Measurements from ENCODE around the gene TBX18.

TBX18 gene

GRCh38 chr6:84743616-84744015 is 20.8 kb downstream of the TBX18 start:
- Histone ChIP-seq H3K27ac (no peak overlapping the region), H3K4me3 (ENCODE audit: low read depth in 1 of 2, low read length in 1 of 2) (no peak overlapping the region), H3K9me3 (no peaks in the 10 kb centered on the region), H3K4me1 (ENCODE audit: control insufficient read depth in 1 of 2, insufficient read depth in 1 of 2, low read depth in 1 of 2, low read length in 1 of 2) (no peaks in the 10 kb centered on the region), H3K27me3 (no peaks in the 10 kb centered on the region), H3K36me3 (no peaks in the 10 kb centered on the region)
- no peak for TF ChIP-seq CTCF (IDR thresholded peaks at IDR 0.05)

DNA sequence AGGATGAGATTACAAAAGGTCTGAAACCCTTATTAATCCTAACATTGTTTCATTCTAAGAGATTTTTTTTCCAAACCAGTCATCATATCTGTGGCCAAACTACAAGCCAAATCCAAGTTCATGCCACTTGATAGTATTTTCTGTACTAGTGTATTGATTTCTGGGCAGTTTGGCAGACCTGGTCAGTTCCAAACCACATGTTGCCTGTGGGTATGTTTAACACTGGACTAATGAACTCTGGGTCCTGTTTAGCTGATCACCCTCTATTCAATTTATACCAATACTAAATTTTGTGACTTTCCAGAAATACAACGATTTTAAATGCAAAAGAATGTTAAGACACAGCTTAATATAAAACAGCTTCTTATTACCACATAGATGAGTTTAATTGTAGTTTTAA is 24.0 kb downstream of the TBX18 start:
- Histone ChIP-seq H3K36me3 (no peaks in the 10 kb centered on the region), H3K27me3 (no peaks in the 10 kb centered on the region), H3K4me1 (ENCODE audit: control insufficient read depth in 1 of 2, insufficient read depth in 1 of 2, low read depth in 1 of 2, low read length in 1 of 2) (no peaks in the 10 kb centered on the region), H3K9me3 (no peaks in the 10 kb centered on the region), H3K27ac (no peak overlapping the region), H3K4me3 (ENCODE audit: low read depth in 1 of 2, low read length in 1 of 2) (no peak overlapping the region)
- TF ChIP-seq CTCF (IDR thresholded peaks at IDR 0.05): no peak

DNA sequence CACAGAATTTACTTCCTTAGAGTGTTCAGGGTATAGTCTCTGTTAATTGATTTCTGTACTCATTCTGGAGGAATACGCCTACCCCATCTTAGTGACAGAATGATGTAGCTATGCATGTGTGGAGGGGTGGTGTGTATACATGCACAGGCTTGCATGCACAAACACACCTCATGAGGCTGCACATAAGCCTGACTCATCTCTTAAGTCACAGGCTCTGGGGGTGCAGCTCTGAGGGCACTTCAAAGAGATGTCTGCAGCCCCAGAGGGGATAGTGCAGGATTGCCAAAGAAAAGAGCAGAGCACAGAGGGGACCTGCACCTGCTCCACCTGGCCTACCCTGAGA is 24.6 kb downstream of the TBX18 start:
- Histone ChIP-seq H3K9me3 (no peaks in the 10 kb centered on the region), H3K4me1 (ENCODE audit: control insufficient read depth in 1 of 2, insufficient read depth in 1 of 2, low read depth in 1 of 2, low read length in 1 of 2) (no peaks in the 10 kb centered on the region), H3K36me3 (no peaks in the 10 kb centered on the region), H3K4me3 (ENCODE audit: low read depth in 1 of 2, low read length in 1 of 2) (no peak overlapping the region), H3K27me3 (no peaks in the 10 kb centered on the region), H3K27ac (no peak overlapping the region)
- no peak for TF ChIP-seq CTCF (IDR thresholded peaks at IDR 0.05)

GRCh38 chr6:84738996-84739865 is 25.2 kb downstream of the TBX18 start:
- no peaks in the 10 kb centered on the region for H3K36me3 ChIP-seq
- no peak overlapping the region for H3K27ac ChIP-seq
- H3K9me3 ChIP-seq: no peaks in the 10 kb centered on the region
- H3K4me1 ChIP-seq (ENCODE audit: control insufficient read depth in 1 of 2, insufficient read depth in 1 of 2, low read depth in 1 of 2, low read length in 1 of 2): no peaks in the 10 kb centered on the region
- no peak overlapping the region for H3K4me3 ChIP-seq (ENCODE audit: low read depth in 1 of 2, low read length in 1 of 2)
- no peak for TF ChIP-seq CTCF (IDR thresholded peaks at IDR 0.05)
- no peaks in the 10 kb centered on the region for H3K27me3 ChIP-seq

DNA sequence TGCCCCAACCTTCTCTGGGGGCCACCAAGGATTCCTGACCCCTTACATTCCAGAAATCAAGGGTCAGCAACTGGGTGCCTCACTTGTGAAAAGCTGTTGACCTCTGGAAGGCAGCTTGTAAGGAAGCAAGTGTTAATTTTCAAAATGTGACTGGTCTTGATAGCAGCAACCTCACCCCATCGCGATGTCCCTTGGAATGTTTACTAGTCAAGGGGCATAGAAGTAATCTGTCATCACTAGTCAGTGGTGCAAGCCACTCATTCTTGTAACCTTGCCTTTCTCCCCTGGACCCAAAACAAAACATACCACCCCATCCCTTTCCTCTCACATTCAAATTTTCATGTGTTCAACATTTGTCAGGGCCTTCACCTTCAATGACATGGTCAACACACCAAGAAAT is 30.5 kb downstream of the TBX18 start:
- no peaks in the 10 kb centered on the region for H3K4me1 ChIP-seq (ENCODE audit: control insufficient read depth in 1 of 2, insufficient read depth in 1 of 2, low read depth in 1 of 2, low read length in 1 of 2)
- H3K4me3 ChIP-seq (ENCODE audit: low read depth in 1 of 2, low read length in 1 of 2): no peak overlapping the region
- H3K36me3 ChIP-seq: no peaks in the 10 kb centered on the region
- H3K27ac ChIP-seq: no peak overlapping the region
- H3K9me3 ChIP-seq: no peaks in the 10 kb centered on the region
- TF ChIP-seq CTCF (IDR thresholded peaks at IDR 0.05): no peak
- H3K27me3 ChIP-seq: no peaks in the 10 kb centered on the region

Measured in neutrophil (primary cell).